T-helper 2 cell (primary cell): ENCODE data around the gene FGD6.
"Not testable (repeated sequence)": the region's sequence is repeated elsewhere in the genome, so short reads cannot be mapped to it uniquely, and the experiment has no call there.

Experiments used
- DNase-seq, 5 experiments: peaks; one replicate each; pipeline versions ENCODE4 v3.0.0 to v3.0.0-alpha.2; 2012 to 2022

The FGD6 gene

DNA sequence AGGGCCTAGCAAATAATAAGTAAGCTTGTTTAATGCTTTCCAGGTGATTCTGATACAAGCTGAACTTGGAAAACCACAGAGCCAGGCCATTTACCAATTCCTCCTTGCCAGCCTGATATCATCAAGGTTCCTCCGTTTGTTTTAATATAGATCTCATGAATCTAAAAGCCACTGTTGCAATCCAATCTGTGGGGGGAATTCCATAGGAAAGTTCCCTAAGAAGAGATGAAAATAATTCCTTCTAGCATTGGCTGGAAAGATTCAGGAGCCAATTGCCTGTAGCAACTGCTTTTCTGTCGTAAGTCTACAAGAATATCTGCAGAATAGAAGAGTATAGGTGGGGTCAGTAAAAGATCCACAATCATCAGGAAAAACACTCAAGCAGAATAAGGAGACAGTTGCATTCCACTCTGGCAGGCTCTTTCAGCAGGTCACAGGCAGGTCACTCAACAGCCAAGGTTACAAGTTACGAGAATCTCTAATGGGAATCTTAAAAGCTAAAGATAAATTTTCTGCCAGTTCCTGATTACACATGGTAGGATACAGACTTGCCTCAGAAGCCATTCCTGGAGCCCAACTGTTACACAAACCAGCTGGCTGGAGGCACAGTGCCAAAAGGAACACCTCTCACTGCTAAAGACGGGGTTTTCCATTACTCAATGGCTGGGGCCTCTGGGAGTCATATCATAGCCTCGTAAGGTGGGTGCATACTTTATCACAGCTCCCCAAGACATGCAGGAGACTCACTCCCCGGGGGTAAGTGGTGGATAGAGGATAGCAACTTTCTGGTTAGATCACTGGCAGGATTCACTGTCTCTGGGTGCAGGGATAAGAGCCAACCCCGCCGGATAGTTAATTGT, 43.6 kb downstream of the FGD6 start:
- no peak for DNase-seq

DNA sequence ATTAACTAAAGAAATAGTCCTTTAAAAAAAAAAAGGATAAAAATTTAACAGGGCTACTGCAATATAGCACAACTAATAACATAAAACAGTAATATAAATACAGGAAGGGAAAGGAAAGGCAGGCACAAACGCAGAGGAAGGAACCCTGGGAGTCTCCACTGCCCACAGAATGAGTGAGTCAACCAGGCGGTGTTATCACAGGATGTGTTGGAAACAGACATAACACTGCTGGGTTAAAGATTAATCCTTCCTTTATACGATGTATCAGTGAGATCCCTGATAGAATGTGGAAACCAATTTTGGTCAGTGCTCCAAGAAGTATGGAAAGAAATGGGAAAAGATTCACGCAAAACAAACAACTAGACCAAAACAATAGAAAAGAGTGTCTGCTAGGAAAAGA, 47.9 kb downstream of the FGD6 start:
- DNase-seq, result no peak

DNA sequence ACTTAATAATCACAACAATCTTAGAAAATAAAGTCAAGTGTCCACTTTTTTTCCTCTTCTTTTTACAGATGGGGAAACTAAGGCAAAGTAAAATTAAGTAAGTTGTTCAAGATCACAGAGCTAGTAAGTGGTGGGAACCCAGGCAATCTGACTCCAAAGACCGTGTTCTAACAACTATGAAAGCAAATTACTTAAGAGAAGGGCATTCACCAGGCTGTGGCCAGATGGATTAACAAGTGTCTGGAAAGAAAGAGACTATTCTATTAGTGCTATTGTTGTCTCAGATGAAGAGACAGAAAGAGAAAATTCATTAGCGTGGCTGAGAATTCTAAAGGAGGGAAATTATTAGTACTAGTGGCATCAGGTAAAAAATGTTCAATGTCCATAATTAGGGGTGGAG, 48.5 kb downstream of the FGD6 start:
- no peak for DNase-seq

DNA sequence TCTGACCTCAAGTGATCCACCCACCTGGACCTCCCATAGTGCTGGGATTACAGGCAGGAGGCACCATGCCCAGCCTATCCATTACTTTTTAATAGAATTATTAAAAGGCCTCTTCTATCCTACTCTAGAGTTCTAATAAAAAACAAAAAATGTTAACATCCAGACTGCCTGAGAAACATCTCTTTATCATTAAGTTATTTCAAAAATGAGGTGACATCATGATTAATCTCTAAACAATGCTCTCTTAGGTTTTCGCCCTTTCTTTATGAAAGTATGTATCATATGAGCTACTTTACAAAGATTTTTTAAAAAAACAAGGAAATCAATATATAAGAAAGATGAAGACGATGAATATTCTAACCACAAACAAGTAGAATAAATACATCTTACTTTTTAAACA, 52.6 kb downstream of the FGD6 start:
- DNase-seq, result no peak

DNA sequence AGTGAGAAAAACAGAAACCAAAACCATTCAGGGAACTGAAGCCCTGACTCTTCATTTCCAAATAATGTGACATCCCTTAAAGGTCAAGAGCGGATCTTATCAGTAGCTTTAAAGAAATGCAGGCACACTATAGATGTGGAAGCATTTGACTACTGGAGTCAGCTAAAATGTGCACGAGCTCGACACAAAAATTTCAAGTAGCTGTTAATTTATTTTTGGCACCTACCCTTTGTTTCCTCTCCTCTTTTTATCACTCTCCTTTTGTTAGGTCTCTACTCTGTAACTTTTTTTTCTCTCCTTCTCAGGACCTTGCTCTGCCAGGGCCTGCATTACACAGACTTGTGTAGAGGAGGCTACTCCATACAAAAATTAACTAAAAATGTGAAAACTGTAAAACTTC, 58.3 kb downstream of the FGD6 start:
- no peak for DNase-seq

DNA sequence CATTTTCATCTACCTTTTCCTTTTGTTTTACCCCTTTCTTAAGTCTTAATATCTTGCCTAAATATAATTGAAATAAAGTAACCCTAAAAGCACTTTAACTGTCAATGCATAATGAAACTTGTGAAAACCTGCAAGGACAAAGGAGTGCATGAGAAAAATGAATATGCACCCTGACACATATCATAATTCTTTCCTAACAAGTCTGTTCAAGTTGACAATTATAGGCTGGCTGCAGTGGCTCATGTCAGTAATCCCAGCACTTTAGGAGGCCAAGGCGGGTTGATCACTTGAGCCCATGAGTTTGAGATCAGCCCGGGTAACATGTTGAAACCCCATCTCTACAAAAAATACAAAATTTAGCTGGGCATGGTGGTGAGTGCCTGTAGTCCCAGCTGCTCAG, 65.4 kb downstream of the FGD6 start:
- DNase-seq, result no peak

DNA sequence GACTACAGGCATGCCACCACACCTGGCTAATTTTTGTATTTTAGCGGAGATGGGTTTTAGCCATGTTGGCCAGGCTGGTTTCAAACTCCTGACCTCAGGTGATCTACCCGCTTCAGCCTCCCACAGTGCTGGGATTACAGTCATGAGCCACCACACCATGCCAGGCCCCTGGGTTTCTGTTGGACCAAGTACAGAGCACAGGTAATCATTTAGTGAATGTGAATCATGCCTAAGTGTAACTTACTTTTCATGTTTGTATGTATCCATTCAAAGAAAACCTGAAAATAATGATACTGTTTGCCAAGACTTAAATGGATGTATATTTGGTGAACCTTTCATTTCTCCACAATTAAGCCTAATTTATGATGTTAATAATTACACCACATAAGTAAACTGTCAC, 65.9 kb downstream of the FGD6 start:
- DNase-seq, result no peak

DNA sequence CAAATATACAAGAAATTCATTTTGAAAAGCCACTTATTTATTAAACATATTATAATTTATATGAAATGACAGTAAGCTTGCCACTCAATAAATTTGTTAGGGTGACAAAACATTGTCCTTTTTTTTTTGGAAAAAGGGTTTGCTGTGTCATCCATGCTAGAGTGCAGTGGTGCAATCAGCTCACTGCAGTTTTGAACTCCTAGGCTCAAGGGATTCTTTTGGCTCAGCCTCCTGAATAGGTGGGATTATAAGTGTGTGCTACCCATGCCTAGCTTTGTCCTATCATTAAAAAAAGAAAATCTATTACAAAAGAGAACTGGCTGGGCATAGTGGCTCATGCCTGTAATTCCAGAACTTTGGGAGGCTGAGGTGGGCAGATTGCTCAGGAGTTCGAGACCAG, 66.8 kb downstream of the FGD6 start:
- no peak for DNase-seq

DNA sequence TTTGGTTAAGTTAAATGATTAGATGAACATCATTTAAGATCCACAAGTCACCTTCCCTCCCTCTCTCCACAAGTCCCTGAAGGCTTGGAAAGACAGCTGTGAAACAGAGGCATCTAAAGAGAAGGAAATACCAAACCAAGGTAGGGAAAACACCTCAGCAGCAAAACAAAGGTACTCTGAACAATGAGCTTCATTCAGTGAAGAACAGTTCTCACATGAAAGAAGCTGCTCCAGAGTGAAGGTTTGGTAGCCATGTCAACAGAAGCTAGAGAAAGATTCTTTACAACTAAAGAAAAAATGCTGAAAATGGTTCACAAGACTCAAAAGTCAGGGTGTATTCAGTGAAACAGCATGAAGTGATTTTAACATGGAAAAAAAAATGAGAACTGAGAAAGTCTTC, 69.4 kb downstream of the FGD6 start:
- no peak for DNase-seq

DNA sequence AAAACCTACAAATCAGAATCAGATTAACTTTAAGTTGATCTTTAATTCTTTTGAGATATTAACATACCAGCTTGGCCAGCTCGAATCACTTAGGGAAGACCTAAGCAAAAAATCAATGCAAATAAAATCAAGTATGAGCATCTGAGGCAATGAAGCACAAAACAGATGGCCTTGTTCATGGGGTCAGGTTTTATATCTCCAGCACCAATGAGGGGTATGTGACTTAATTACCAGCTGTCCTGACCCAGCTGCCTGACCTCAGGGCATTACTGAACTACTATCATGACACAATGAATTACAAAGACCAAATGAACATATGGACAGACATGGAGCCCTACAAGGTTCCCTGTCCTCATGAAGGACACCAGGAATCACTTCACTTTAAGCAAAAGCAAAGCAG, 70.5 kb downstream of the FGD6 start:
- DNase-seq, result no peak

DNA sequence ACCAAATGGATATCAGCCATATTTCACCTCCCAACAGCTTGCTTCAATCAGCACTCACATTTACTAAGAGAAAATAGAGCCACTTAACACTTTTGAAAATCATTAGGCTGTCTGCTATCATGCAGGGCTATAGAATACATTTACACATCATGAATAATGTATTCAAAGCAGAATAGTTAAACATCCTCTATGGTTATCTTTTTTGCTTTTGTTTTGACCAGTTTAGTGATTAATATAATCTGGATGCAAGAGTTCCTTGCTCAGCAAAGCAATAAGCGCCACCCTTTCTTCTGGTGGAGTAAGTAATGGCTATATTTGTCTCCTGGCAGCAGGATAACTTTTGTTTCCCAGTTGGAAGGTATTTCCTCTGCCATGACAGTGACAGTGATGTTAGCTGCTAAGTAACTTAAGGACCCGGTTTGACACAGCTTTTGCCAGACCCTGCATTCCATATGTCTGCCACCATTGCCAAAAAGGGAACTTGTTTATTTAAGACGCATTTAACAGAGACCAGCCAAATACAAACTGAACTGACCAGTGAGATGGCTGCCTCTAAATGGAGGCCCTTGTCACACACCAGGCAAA, 73.6 kb downstream of the FGD6 start:
- DNase-seq, result no peak

DNA sequence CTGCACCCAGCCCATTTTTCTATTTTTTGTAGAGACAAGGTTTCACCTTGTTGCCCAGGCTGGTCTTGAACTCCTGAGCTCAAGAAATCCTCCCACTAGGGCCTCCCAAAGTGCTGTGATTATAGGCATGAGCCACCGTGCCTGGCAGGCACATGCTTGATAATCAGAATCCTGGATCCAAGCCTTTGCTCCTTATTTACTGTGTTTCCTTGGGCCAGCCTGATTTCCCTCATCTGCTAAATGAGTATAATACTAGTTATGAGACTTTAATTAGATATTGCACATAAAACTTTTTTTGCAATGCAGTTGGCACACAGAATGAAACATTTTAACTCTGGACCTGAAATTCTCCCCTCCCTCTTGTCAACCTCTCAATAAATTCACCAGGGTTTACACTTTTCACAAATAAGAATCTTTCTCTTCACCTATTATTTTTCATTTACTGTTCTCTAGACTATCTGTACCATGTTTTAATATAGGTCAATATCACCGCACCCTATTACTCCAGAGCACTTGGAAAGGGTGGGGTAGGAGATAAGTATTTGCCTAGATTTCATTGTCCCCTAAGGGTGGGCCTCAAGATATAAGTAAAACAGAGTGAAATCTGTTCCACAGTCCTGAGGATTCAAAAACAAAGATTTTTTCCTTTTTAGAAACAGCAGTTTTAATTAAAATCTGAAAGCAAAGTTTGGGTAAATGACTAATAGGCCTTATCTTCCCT, 74.7 kb downstream of the FGD6 start:
- no peak for DNase-seq

DNA sequence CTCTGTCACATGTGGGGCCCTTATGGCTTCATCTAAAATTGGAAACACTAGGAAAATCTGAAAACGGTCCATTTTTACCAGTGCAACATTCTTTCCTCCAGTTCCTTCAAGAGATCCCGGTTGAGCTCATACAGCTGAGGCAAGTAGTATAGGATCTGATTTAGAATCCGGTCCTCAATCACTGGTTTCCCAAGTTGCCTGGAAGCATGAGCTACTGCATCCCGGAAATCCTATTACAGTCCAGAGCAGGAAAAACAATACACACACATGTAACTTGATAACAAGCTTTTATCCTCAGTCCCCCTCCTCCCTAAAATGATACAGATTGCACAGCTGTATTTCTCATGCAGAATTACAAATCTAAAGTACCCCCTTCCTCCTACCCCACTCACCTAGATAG, 76.0 kb downstream of the FGD6 start:
- DNase-seq, result no peak

DNA sequence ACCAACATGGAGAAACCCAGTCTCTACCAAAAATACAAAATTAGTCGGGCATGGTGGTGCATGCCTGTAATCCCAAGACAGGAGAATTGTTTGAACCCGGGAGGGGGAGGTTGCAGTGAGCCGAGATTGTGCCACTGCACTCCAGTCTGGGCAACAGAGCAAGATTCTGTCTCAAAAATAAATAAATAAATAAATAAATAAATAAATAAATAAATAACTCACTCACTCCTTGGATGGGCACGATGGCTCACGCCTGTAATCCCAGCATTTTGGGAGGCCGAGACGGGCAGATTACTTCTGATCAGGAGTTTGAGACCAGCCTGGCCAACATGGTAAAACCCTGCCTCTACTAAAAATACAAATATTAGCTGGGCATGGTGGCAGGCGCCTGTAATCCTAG, 79.2 kb downstream of the FGD6 start:
- not testable (repeated sequence) for DNase-seq

DNA sequence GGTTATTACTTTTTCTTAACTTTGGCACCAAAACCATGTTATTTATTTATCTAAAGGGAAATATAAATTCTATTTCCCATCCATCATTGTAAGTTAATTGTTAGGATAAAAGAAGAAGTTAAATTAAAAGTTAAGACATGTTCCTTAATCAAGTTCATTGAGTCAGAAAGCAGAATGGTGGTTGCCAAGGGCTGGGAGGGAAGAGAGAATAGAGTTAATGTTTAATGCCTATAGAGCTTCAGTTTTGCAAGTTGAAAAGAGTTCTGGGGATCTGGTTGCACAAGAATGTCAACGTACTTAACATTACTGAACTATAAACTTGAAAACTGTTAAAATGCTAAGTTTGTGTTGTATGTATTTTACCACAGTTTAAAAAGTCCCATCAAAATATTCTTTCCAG, 80.7 kb downstream of the FGD6 start:
- DNase-seq, result no peak

DNA sequence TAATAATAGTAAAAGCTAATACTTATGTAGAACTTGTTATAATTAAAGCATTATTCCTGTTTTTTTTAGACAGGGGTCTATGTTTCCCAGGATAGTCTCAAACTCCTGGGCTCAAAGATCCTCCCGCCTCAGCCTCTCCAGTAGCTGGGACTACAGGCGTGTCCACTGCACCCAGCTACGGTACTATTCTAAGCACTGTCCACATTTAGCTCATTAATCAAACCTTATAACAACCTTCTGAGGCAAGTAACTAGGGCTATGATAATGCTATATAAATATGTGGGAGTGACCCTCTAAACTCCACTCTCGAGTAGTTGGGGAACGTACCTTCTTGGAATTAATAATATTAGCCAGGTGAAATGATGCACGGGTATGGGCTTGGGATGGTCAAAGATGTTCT, 83.2 kb downstream of the FGD6 start:
- DNase-seq, result no peak

DNA sequence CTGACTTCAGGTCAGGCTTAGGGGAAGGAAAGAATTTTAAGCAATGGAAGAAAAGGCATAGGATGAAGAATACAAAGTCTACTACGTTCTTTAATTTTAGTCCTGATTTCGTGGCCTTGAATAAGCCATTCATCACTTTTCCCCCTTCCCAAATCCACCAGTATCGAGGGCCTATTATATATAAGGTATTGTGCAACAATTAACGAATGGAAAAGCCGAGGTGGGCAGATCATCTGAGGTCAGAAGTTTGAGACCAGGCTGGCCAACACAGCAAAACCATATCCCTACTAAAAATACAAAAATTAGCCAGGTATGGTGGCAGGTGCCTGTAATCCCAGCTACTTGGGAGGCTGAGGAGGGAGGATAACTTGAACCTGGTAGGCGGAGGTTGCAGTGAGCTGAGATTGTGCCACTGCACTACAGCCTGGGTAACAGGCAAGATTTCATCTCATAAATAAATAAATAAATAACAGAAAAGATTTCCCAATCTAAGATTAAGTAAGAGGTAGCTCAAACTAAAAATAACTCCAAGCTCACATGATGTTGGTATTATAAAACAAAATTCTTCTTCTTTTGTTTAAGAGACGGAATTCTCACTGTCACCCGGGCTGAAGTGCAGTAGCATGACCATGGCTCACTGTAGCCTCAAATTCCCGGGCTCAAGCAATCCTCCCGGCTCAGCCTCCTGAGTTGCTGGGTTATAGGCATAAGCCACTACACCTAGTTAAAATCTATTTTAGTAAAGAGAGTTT, 85.5 kb downstream of the FGD6 start:
- no peak for DNase-seq

DNA sequence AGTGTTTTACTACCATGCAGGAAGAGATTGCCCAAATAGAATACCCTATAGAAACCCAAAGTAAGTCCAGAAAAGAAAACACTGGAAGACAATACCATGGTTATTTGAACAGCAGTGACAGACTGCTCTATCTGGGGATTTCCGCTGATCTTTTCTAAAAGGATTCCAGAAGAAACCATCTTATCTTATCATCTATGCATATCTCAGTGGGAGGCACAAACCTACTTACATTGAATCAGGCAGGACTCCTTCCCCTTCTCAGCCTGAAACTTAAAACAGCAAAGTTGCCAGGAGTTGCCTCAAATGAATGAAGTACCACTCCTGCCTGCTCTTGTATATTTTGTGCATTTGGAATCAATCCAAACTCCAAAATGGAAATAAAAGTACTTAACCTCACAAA, 87.2 kb downstream of the FGD6 start:
- DNase-seq, result no peak

DNA sequence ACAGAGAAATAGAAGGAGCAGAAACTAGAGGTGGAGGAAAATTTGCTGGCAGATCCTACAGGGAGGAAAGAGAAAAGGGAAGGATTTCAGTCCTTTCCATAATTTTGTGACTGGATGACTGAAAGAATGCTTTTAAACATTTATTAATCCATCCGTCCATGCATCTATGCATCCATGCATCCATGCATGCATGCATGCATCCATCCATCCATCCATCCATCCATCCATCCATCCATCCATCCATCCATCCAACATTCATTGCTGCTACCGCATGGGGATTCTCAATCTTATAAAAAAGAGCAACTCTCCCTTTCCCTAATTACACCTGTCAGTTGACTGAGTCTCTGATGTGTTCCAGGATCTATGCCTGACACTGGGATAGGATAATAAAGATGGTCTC, 88.2 kb downstream of the FGD6 start:
- DNase-seq, result no peak

DNA sequence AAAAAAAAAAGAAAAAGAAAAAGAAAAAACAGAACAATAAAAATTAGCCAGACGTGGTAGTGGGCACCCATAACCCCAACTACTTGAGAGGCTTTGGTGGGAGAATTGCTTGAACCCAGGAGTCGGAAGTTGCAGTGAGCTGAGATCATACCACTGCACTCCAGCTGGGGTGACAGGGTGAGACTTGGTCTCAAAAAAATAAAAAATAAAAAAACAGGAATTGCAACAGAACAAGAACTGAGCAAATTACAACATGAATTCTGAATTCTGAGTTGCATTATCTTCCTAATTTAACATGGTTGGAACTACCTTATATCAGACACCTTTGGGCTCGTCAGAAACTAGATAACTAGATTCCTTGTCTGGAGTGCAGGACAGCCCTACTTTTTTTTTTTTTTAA, 90.5 kb downstream of the FGD6 start:
- no peak for DNase-seq

DNA sequence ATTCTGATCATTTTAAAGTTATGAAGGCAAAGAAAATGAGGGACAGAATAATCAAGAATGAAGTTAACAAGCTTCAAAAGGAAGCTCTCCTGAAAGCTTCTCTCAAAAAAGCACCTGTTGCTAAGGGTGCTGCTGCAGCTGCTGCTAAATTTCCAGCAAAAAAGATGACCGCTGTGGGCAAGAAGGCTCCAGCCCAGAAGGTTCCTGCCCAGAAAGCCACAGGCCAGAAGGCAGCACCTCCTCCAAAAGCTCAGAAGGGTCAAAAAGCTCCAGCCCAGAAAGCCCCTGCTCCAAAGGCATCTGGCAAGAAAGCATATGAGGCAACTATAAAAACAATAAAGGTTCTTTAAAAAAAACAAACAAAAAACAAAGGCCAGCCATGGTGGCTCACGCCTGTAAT, 91.2 kb downstream of the FGD6 start:
- no peak for DNase-seq

DNA sequence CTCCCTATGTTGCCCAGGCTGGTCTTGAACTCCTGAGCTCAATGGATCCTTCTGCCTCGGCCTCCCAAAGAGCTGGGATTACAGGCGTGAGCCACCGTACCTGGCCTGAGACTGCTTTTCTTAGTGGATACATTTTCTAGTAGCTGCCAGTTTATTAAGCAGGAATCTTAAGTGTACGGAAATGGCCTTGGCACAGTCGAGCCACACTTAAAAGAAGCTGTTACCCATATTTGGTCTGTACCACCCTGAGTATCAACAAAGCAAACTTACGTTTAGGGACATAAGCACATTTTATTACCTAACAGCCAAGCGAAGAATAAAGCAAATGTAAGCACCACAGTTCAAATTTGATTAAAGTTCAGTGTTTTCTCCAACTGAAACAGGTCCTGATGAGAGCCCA, 93.2 kb downstream of the FGD6 start:
- no peak for DNase-seq

DNA sequence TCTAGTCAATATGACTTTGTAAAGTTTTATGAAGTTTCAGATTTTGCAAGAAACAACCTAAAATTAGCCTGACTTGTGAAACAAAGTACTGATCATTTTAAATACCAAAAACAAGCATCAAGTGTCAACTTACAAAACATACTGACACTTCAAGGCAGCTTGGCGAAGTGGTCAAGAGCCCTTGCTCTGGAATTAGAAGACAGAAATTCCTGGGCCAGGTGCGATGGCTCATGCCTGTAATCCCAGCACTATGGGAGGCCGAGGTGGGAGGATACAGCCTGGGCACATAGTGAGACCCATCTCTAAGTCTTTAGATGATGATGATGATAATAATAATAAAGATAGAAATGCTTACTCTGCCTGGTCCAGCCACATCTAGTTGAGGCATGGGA, 98.5 kb downstream of the FGD6 start:
- DNase-seq, result no peak
